Measurements from ENCODE around the gene SLC7A1.

Gene SLC7A1

GRCh38 chr13:29465741-29466293, 129.7 kb downstream of the SLC7A1 start:
- TF ChIP-seq, protein P1, sequence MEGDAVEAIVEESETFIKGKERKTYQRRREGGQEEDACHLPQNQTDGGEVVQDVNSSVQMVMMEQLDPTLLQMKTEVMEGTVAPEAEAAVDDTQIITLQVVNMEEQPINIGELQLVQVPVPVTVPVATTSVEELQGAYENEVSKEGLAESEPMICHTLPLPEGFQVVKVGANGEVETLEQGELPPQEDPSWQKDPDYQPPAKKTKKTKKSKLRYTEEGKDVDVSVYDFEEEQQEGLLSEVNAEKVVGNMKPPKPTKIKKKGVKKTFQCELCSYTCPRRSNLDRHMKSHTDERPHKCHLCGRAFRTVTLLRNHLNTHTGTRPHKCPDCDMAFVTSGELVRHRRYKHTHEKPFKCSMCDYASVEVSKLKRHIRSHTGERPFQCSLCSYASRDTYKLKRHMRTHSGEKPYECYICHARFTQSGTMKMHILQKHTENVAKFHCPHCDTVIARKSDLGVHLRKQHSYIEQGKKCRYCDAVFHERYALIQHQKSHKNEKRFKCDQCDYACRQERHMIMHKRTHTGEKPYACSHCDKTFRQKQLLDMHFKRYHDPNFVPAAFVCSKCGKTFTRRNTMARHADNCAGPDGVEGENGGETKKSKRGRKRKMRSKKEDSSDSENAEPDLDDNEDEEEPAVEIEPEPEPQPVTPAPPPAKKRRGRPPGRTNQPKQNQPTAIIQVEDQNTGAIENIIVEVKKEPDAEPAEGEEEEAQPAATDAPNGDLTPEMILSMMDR (conservative IDR thresholded peaks at IDR 0.05): no peak
- H3K27ac ChIP-seq: peak overlapping the region; percentile 53

DNA sequence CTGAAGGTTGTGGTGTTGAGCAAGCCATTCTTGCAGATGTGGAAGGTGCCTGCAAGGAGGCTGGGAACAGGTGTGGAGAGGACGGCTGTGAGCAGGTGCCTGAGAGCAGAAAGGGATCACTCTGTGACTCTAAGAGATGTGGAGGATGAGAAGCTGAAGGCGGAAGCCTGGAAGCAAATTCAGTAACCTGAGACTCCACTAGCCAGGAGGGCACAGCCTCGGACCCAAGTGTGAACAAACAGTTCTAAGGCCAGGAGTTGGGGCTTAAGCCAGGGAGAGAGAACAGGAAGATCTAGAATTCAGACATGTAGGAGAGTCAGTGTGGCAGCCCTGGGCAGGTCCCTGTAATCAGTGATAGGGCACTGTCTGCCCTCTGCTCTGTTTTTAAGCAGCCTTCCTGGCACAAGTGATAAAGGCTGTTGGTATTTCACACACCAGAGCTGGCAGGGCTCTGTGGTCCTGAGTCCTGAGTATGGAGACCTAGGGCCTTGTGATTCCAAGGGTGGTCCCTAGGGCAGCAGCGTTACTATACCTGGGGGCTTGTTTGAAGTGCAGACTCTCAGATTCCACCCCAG, 131.3 kb downstream of the SLC7A1 start:
- peak overlapping the region; percentile 53 for H3K27ac ChIP-seq
- TF ChIP-seq, protein P1 (conservative IDR thresholded peaks at IDR 0.05): no peak

GRCh38 chr13:29459813-29460355, 135.6 kb downstream of the SLC7A1 start:
- no peak overlapping the region for H3K27ac ChIP-seq
- TF ChIP-seq, protein P1 (conservative IDR thresholded peaks at IDR 0.05): no peak
